Trophoblast cell (in vitro differentiated cells and primary cell): Measurements from ENCODE around the gene LYRM2.
A peak's percentile ranks its signal among the peaks of the same experiment; 100 is the strongest.

Experiments
- DNase-seq, 2 donors: peaks; one replicate each; pipeline ENCODE4 v3.0.0-alpha.2; 2016
- H2AFZ ChIP-seq: 2 replicates; pipeline ENCODE4 v1.6.1; 2013; ENCODE audit warnings: low read length, moderate library complexity, mild to moderate bottlenecking; ENCODE audit not compliant: insufficient read depth, poor library complexity
- H2AK5ac ChIP-seq: 2 replicates; pipeline ENCODE4 v1.6.1; 2013; ENCODE audit warnings: mild to moderate bottlenecking, low read length
- H2BK120ac ChIP-seq: 2 replicates; pipeline ENCODE4 v1.6.1; 2013; ENCODE audit warnings: low read length, mild to moderate bottlenecking, moderate library complexity; ENCODE audit not compliant: insufficient read depth, poor library complexity
- H2BK12ac ChIP-seq: 2 replicates; pipeline ENCODE4 v1.6.1; 2013; ENCODE audit warnings: mild to moderate bottlenecking, low read length, moderate library complexity
- H2BK5ac ChIP-seq: 2 replicates; pipeline ENCODE4 v1.6.1; 2013; ENCODE audit warnings: low read length, low read depth, moderate library complexity, mild to moderate bottlenecking; ENCODE audit not compliant: poor library complexity
- H3K14ac ChIP-seq: 2 replicates; pipeline ENCODE4 v1.6.1; 2013; ENCODE audit warnings: mild to moderate bottlenecking, low read length
- H3K18ac ChIP-seq: 2 replicates; pipeline ENCODE4 v1.6.1; 2013; ENCODE audit warnings: mild to moderate bottlenecking, low read length
- H3K23ac ChIP-seq: 2 replicates; pipeline ENCODE4 v1.6.1; 2013; ENCODE audit warnings: low read length
- H3K27ac ChIP-seq: 2 replicates; pipeline ENCODE4 v1.5.1; 2013; ENCODE audit warnings: low read depth, mild to moderate bottlenecking, inconsistent platforms, low read length, moderate library complexity
- H3K27me3 ChIP-seq: 2 replicates; pipeline ENCODE4 v1.6.1; 2013; ENCODE audit warnings: inconsistent platforms, mild to moderate bottlenecking, low read length, moderate library complexity; ENCODE audit not compliant: insufficient read depth
- H3K36me3 ChIP-seq, 2 experiments: 1 replicate in 1 of 2; 2 replicates in 1 of 2; pipeline ENCODE4 v1.6.1; 2013; ENCODE audit warnings: low read length in 2 of 2, mild to moderate bottlenecking in 2 of 2, moderate library complexity in 1 of 2; ENCODE audit not compliant: insufficient read depth in 2 of 2, control insufficient read depth in 1 of 2
- H3K4ac ChIP-seq: 2 replicates; pipeline ENCODE4 v1.6.1; 2013; ENCODE audit warnings: low read depth, mild to moderate bottlenecking, low read length, moderate library complexity
- H3K4me1 ChIP-seq, 2 experiments: 1 replicate in 1 of 2; 2 replicates in 1 of 2; pipeline ENCODE4 v1.6.1; 2013; ENCODE audit warnings: low read length in 2 of 2, mild to moderate bottlenecking in 2 of 2, moderate library complexity in 1 of 2; ENCODE audit not compliant: insufficient read depth in 2 of 2, control insufficient read depth in 1 of 2
- H3K4me2 ChIP-seq: 2 replicates; pipeline ENCODE4 v1.6.1; 2013; ENCODE audit warnings: inconsistent platforms, mild to moderate bottlenecking, low read length, moderate library complexity
- H3K4me3 ChIP-seq: 2 replicates; pipeline ENCODE4 v1.5.1; 2013; ENCODE audit warnings: mild to moderate bottlenecking, low read depth, low read length, inconsistent platforms
- H3K79me1 ChIP-seq: one replicate; pipeline ENCODE4 v1.6.1; 2013; ENCODE audit warnings: low read length
- H3K79me2 ChIP-seq: 2 replicates; pipeline ENCODE4 v1.6.1; 2013; ENCODE audit warnings: low read length, mild to moderate bottlenecking; ENCODE audit not compliant: control insufficient read depth, insufficient read depth, poor library complexity
- H3K9ac ChIP-seq: 2 replicates; pipeline ENCODE4 v1.6.1; 2013; ENCODE audit warnings: mild to moderate bottlenecking, low read length
- H3K9me3 ChIP-seq: 2 replicates; pipeline ENCODE4 v1.6.1; 2013; ENCODE audit warnings: low read depth, mild to moderate bottlenecking, control low read depth, inconsistent platforms, low read length; ENCODE audit not compliant: insufficient read depth
- H4K12ac ChIP-seq: 2 replicates; pipeline ENCODE4 v1.6.1; 2013; ENCODE audit warnings: low read depth, mild to moderate bottlenecking, low read length, moderate library complexity
- H4K8ac ChIP-seq: 2 replicates; pipeline ENCODE4 v1.6.1; 2013; ENCODE audit warnings: low read depth, mild to moderate bottlenecking, low read length, moderate library complexity
- H4K91ac ChIP-seq: one replicate; pipeline ENCODE4 v1.6.1; 2013; ENCODE audit warnings: low read depth, mild to moderate bottlenecking, low read length, moderate library complexity
- WGBS: extraction: QIAGEN DNeasy Blood & Tissue Kit; methylation state at CpG from one replicate; pipeline ENCODE4 v1.1.7; 2013; ENCODE audit warnings: missing lambda C conversion rate; ENCODE audit not compliant: insufficient read length, insufficient coverage; ENCODE audit errors: extremely low coverage; 5-methylcytosine and 5-hydroxymethylcytosine counted together

Gene LYRM2

DNA sequence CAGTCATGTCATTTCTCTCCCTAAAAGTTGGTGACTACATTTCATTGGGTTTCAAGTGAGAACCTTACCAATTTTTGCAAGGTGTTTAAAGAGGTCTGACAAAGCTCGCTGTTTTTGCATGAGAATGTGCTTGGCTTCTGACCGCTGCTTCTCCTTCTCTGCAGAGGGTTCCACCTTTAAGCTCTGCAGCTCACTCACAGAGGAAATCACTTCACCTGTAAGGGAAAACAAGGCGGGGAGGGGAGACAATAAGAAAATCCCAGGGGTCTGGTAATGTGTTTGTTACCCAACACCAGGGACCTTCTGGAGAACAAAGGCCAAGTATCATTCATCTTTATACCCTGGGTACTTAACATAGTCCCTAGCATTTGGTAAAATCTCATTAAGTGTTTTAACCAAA is 40.0 kb upstream of the LYRM2 start:
- WGBS: no CpG with 5 or more reads among the region's 3 CpGs

DNA sequence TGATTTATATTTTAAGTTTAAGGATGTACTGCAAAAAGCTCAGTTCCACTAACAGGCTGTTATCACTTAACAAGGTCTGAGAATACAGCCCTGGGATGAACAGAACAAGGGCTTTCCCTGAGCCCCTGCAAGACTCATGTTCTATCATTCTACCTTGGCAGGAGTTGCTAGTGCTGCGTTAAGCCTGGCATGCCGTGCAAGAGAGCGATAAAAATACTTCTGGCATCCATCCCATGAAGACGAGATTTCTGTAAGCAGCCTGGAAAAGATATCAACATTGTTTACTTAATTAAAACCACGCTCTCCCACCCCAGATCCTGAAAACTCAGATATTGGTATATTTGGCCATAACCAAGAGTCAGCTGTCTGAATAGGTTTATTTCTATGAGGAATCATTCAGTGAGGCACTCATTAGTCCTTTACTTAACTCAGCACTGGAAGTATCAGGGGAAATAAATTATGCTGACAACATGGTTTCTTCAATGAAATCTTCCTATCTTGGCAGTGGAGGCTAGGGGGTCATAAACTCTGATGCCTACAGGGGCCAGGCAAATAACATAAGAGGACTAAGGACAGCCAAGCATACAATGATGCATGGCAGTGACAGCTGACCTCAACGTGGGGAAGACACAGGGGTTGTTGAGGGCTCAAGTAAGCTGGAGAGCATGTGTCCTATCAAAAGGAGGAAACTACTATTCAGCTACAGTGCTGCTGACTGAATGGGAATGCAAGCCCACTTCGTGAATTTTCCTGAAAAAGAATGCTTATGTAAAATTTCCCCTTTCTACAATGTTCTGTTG is 37.6 kb upstream of the LYRM2 start:
- Histone ChIP-seq H4K8ac (no peak overlapping the region), H4K12ac (no peak overlapping the region), H3K4me2 (no peak overlapping the region), H3K18ac (no peak overlapping the region), H3K23ac (no peak overlapping the region), H2BK120ac (no peak overlapping the region), H3K4me1 (no peaks in the 10 kb centered on the region), H3K9me3 (no peaks in the 10 kb centered on the region), H3K4me3 (no peak overlapping the region), H3K79me2 (no peaks in the 10 kb centered on the region), H2BK5ac (no peak overlapping the region), H3K27me3 (no peaks in the 10 kb centered on the region), H3K9ac (no peak overlapping the region), H2AK5ac (no peak overlapping the region), H2BK12ac (no peak overlapping the region), H3K79me1 (no peaks in the 10 kb centered on the region), H4K91ac (no peak overlapping the region), H3K14ac (no peak overlapping the region), H3K4ac (no peak overlapping the region), H3K36me3 (peaks cover 30 to 62% of the 10 kb centered on the region in 2 experiments), H2AFZ (no peak overlapping the region), H3K27ac (no peak overlapping the region)
- WGBS: no CpG with 5 or more reads among the region's 7 CpGs
- DNase-seq: no peak

More for the DNA sequence above, 40.0 kb upstream of the LYRM2 start:
- Histone ChIP-seq H2BK120ac (no peak overlapping the region), H2BK12ac (no peak overlapping the region), H3K23ac (no peak overlapping the region), H3K4me3 (no peak overlapping the region), H4K91ac (no peak overlapping the region), H3K9ac (no peak overlapping the region), H3K27ac (no peak overlapping the region), H3K18ac (no peak overlapping the region), H3K79me2 (no peaks in the 10 kb centered on the region), H4K8ac (no peak overlapping the region), H2AK5ac (no peak overlapping the region), H3K9me3 (no peaks in the 10 kb centered on the region), H2BK5ac (no peak overlapping the region), H3K4ac (no peak overlapping the region), H3K4me1 (no peaks in the 10 kb centered on the region), H3K36me3 (peaks cover 29 to 56% of the 10 kb centered on the region in 2 experiments), H3K14ac (no peak overlapping the region), H2AFZ (no peak overlapping the region), H3K79me1 (no peaks in the 10 kb centered on the region), H3K27me3 (no peaks in the 10 kb centered on the region), H3K4me2 (no peak overlapping the region), H4K12ac (no peak overlapping the region)
- DNase-seq: no peak

DNA sequence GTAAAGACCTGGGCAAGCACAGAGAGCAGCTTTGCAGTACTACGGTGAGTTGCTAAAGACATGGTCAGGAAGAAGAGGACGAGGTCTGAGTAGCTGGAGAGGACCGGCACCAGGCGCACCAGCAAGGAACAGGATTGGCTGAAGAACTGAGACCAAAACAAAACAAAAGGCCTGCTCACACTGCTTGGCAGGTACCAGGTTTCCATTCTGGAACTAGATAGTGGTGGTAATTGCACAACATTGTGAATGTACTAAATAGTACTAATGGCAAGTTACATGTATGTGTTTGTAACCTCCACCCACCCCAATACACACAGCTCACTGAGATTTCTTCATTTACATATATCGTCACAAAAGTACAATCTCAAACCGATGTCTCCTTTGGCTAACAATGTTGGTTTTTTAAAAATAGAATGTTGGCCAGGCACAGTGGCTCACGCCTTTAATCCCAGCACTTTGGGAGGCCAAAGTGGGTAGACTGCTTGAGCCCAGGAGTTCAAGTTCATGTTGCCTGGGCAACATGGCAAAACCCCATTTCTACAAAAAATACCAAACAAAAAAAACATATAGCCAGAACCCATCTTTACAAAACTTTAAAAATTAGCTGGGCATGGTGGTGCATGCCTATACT is 32.5 kb upstream of the LYRM2 start:
- peaks cover 19 to 41% of the 10 kb centered on the region in 2 experiments for H3K36me3 ChIP-seq
- no peaks in the 10 kb centered on the region for H3K79me1 ChIP-seq
- no peak overlapping the region for H3K18ac ChIP-seq
- H3K4me3 ChIP-seq: no peak overlapping the region
- H4K8ac ChIP-seq: no peak overlapping the region
- H3K27ac ChIP-seq: no peak overlapping the region
- H3K9ac ChIP-seq: no peak overlapping the region
- DNase-seq: peak in 1 of 2 donors; percentile 28
- no peak overlapping the region for H3K14ac ChIP-seq
- no peak overlapping the region for H4K91ac ChIP-seq
- H2BK120ac ChIP-seq: no peak overlapping the region
- H2AK5ac ChIP-seq: no peak overlapping the region
- H2BK12ac ChIP-seq: no peak overlapping the region
- no CpG with 5 or more reads among the region's 7 CpGs for WGBS
- no peak overlapping the region for H2AFZ ChIP-seq
- no peak overlapping the region for H3K4ac ChIP-seq
- no peaks in the 10 kb centered on the region for H3K79me2 ChIP-seq
- no peak overlapping the region for H4K12ac ChIP-seq
- H3K9me3 ChIP-seq: no peaks in the 10 kb centered on the region
- H3K4me2 ChIP-seq: no peak overlapping the region
- no peaks in the 10 kb centered on the region for H3K27me3 ChIP-seq
- H2BK5ac ChIP-seq: no peak overlapping the region
- no peak overlapping the region for H3K23ac ChIP-seq
- H3K4me1 ChIP-seq: no peaks in the 10 kb centered on the region

DNA sequence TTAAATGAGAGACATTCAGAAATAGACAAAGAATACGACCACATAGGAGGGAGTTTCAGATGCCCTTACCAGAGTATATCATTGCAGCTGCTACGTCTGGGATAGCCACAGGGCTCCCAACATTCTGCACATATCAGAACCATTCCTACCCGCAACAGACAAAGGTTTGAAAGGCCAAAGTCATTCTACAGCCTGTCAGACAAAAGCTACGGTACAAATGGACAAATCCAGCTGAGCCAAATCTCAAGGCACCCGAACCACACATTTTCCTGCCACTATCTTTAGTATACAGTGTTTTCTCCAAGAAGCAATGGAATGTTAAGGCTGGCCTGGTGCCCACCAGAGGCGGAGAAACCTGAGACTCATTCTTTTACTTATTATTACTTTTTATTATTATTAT is 30.5 kb upstream of the LYRM2 start:
- Histone ChIP-seq H2BK120ac (no peak overlapping the region), H4K12ac (no peak overlapping the region), H3K4me3 (no peak overlapping the region), H4K8ac (no peak overlapping the region), H3K18ac (no peak overlapping the region), H3K27ac (no peak overlapping the region), H3K79me2 (no peaks in the 10 kb centered on the region), H3K9me3 (no peaks in the 10 kb centered on the region), H3K36me3 (peaks cover 18 to 28% of the 10 kb centered on the region in 2 experiments), H3K9ac (no peak overlapping the region), H3K4ac (no peak overlapping the region), H2AFZ (no peak overlapping the region), H3K23ac (no peak overlapping the region), H3K79me1 (no peaks in the 10 kb centered on the region), H3K4me1 (no peaks in the 10 kb centered on the region), H3K4me2 (no peak overlapping the region), H2BK12ac (no peak overlapping the region), H3K14ac (no peak overlapping the region), H2AK5ac (no peak overlapping the region), H3K27me3 (no peaks in the 10 kb centered on the region), H4K91ac (no peak overlapping the region), H2BK5ac (no peak overlapping the region)
- no CpG with 5 or more reads among the region's 6 CpGs for WGBS
- DNase-seq: peak; percentile 76 to 86
